Transverse colon (tissue), 4 donors: ENCODE measurements around the gene CFAP46. TPM values are rescaled to one million over a fixed set of nuclear protein-coding genes. Genes with fewer than 3 reads are reported as not detected.
"Not testable (repeated sequence)": the region's sequence is repeated elsewhere in the genome, so short reads cannot be mapped to it uniquely, and the experiment has no call there.

Experiments
- DNase-seq: peaks from one replicate; pipeline ENCODE4 v3.0.0-alpha.2; 2019
- H3K27ac ChIP-seq, 4 donors: fragments of 200-600 bp; sonication (generic); 2 replicates each; pipeline ENCODE4 v1.5.1; 2016 to 2018; ENCODE audit warnings: inconsistent platforms in 4 of 4
- H3K27me3 ChIP-seq: fragments of 200-600 bp; sonication (generic); 2 replicates; pipeline ENCODE4 v1.5.1; 2017; ENCODE audit warnings: inconsistent platforms
- H3K36me3 ChIP-seq, 4 donors: fragments of 200-600 bp; sonication (generic); 2 replicates each; pipeline ENCODE4 v1.5.1; 2017 to 2019; ENCODE audit warnings: inconsistent platforms in 4 of 4
- H3K4me1 ChIP-seq, 4 donors: fragments of 200-600 bp; sonication (generic); 2 replicates each; pipeline ENCODE4 v1.5.1; 2017 to 2020; ENCODE audit warnings: inconsistent platforms in 4 of 4
- H3K4me3 ChIP-seq, 4 donors: fragments of 200-600 bp; sonication (generic); 1 replicate in 1 of 4; 2 replicates in 3 of 4; pipeline versions ENCODE4 v1.5.1 to v1.6.1; 2017 to 2019; ENCODE audit warnings: inconsistent platforms in 4 of 4
- H3K9me3 ChIP-seq, 2 donors: fragments of 200-600 bp; sonication (generic); 2 replicates each; pipeline ENCODE4 v1.5.1; 2017 to 2019; ENCODE audit warnings: inconsistent platforms in 2 of 2
- EP300 ChIP-seq: sonication (generic); formaldehyde crosslinking; IDR thresholded peaks from one replicate; pipeline ENCODE4 v1.6.1; 2017; ENCODE audit warnings: antibody characterized with exemption, low read depth
- POLR2A ChIP-seq: fragments of 450-650 bp; IDR thresholded peaks from one replicate; pipeline ENCODE4 v1.6.1; 2016; ENCODE audit warnings: antibody characterized with exemption, mild to moderate bottlenecking, moderate library complexity
- POLR2AphosphoS5 ChIP-seq, 3 donors: sonication (generic); formaldehyde crosslinking; IDR thresholded peaks; one replicate each; pipeline ENCODE4 v1.6.1; 2016; ENCODE audit warnings: antibody characterized with exemption in 3 of 3
- WGBS, 2 donors: methylation state at CpG; one replicate each; pipeline ENCODE4 v1.1.5; 2018; ENCODE audit warnings: low coverage in 1 of 2; 5-methylcytosine and 5-hydroxymethylcytosine counted together
- in situ Hi-C, 4 donors: fragments of 200-750 bp; cut with MboI; loops; one replicate each; pipeline versions ENCODE4 v1.15.0 to v1.15.1; 2017; ENCODE audit warnings: low sequenced_read_pairs in 3 of 4, low pct_ligation_motif_present in 1 of 4, low pct_unique_long_range_greater_than_20kb in 1 of 4
- intact Hi-C: fragments of 100-400 bp; cut with DNase I; formaldehyde crosslinking; loops from one replicate; pipeline ENCODE4 v1.15.1; 2023; ENCODE audit warnings: low total_unique reads
- total RNA-seq, 4 donors: library from RNA; depleted of rRNA; stranded (reverse); fragments of >200 nt; gene quantifications; one replicate each; pipeline ENCODE4 v1.1.0, GENCODE V29; 2016
- TF ChIP-seq, protein P1 (sequence below), 5 experiments: fragments of 200-600 bp in 3 of 5; fragments of 450-650 bp in 2 of 5; sonication (generic) in 3 of 5; IDR thresholded peaks; 1 replicate in 2 of 5; 2 replicates in 3 of 5; pipeline ENCODE4 v1.5.1; 2016 to 2017; ENCODE audit warnings: antibody characterized with exemption in 5 of 5, inconsistent platforms in 3 of 5, mild to moderate bottlenecking in 2 of 5, moderate library complexity in 1 of 5

The CFAP46 gene
- total RNA-seq, 4 donors from 2014 or later, result not detected

DNA sequence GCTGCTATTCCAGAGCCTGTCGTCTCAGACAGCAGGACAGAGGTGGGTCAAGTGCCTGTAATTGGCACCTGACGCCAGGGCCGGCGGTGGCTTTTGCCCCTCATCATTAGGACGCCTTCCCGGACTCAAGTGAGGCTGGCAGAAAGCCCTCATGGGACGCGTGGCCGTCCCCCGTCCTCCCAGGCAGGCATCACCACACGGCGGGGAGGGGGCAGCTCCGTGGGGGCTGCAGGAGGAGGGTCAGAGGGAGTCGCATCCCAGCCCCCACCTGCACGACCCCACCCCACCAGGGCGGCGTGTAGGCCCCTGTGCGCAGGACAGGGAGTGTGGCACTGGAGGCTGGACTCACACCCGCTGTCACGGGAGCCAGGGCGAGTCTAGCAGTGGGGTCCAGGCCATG is 16.3 kb downstream of the CFAP46 start:
- H3K27me3 ChIP-seq, result no peaks in the 10 kb centered on the region
- H3K4me3 ChIP-seq, result no peak overlapping the region
- in situ Hi-C loops, result loop anchor here in 2 of 4 donors (25.0 kb wide), 1 partner anchor 186 kb away; no protein-coding TSS in a partner anchor
- H3K4me1 ChIP-seq, result no peaks in the 10 kb centered on the region
- H3K36me3 ChIP-seq, result no peaks in the 10 kb centered on the region
- no peak for TF ChIP-seq EP300
- TF ChIP-seq, protein P1, sequence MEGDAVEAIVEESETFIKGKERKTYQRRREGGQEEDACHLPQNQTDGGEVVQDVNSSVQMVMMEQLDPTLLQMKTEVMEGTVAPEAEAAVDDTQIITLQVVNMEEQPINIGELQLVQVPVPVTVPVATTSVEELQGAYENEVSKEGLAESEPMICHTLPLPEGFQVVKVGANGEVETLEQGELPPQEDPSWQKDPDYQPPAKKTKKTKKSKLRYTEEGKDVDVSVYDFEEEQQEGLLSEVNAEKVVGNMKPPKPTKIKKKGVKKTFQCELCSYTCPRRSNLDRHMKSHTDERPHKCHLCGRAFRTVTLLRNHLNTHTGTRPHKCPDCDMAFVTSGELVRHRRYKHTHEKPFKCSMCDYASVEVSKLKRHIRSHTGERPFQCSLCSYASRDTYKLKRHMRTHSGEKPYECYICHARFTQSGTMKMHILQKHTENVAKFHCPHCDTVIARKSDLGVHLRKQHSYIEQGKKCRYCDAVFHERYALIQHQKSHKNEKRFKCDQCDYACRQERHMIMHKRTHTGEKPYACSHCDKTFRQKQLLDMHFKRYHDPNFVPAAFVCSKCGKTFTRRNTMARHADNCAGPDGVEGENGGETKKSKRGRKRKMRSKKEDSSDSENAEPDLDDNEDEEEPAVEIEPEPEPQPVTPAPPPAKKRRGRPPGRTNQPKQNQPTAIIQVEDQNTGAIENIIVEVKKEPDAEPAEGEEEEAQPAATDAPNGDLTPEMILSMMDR (IDR thresholded peaks at IDR 0.05), result no peak
- no peak for TF ChIP-seq POLR2AphosphoS5 (IDR thresholded peaks at IDR 0.05)
- no peak for TF ChIP-seq POLR2A
- no peak overlapping the region for H3K27ac ChIP-seq
- no peaks in the 10 kb centered on the region for H3K9me3 ChIP-seq
- 81% methylated on average over 12 of the region's 21 CpGs; no CpG with 5 or more reads in 1 of the 2 donors for WGBS, 2 donors
- intact Hi-C loops, result no loop called here
- DNase-seq, result no peak

- DNase-seq, result no peak
- in situ Hi-C loops (loop anchor here in 2 of 4 donors (25.0 kb wide), 1 partner anchor 187 kb away; no protein-coding TSS in a partner anchor), intact Hi-C loops (no loop called here)
- Histone ChIP-seq H3K36me3 (no peaks in the 10 kb centered on the region), H3K27me3 (no peaks in the 10 kb centered on the region), H3K4me1 (no peaks in the 10 kb centered on the region), H3K4me3 (no peak overlapping the region), H3K27ac (no peak overlapping the region), H3K9me3 (no peaks in the 10 kb centered on the region)
- WGBS, 2 donors, result 83 to 93% methylated on average over 4 to 22 of the region's 22 CpGs
- no peak for TF ChIP-seq POLR2A
- no peak for TF ChIP-seq EP300
- TF ChIP-seq, protein P1 (IDR thresholded peaks at IDR 0.05), result no peak
- TF ChIP-seq POLR2AphosphoS5 (IDR thresholded peaks at IDR 0.05), result no peak
These were observed 16.8 kb downstream of the CFAP46 start for GRCh38 chr10:132925614-132926013.

DNA sequence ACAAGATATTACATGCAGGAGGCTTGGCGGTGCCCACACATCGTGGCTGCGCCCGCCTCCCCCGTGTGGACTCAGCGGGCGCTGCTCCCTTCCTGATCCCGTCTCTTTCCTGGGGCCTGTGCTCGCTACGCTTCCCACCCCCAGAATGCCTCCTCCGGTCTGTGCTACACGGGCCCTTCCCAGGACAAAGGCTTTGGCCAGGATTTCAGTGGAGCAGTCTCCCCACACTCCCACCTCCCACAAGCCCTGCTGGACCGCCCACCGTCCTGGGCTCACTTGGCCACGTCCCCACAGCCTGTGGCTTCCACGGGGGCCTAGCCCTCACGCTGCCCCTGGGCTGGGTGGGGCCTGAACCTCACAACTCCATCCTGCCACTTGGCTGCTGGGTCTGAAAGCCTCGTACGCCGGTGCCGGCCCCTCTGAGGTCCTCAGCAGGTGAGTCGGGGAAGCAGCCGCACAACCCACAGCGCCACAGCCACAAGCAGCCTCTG is 17.3 kb downstream of the CFAP46 start:
- H3K9me3 ChIP-seq, result no peaks in the 10 kb centered on the region
- no peak for TF ChIP-seq POLR2A
- TF ChIP-seq POLR2AphosphoS5 (IDR thresholded peaks at IDR 0.05), result no peak
- TF ChIP-seq, protein P1 (IDR thresholded peaks at IDR 0.05), result no peak
- no peak for TF ChIP-seq EP300
- H3K4me3 ChIP-seq, result no peak overlapping the region
- no peak overlapping the region for H3K27ac ChIP-seq
- 90% methylated on average over 24 of the region's 24 CpGs; no CpG with 5 or more reads in 1 of the 2 donors for WGBS, 2 donors
- intact Hi-C loops (no loop called here), in situ Hi-C loops (loop anchor here in 2 of 4 donors (25.0 kb wide), 1 partner anchor 187 kb away; no protein-coding TSS in a partner anchor)
- no peaks in the 10 kb centered on the region for H3K36me3 ChIP-seq
- no peaks in the 10 kb centered on the region for H3K4me1 ChIP-seq
- no peaks in the 10 kb centered on the region for H3K27me3 ChIP-seq
- DNase-seq, result no peak

DNA sequence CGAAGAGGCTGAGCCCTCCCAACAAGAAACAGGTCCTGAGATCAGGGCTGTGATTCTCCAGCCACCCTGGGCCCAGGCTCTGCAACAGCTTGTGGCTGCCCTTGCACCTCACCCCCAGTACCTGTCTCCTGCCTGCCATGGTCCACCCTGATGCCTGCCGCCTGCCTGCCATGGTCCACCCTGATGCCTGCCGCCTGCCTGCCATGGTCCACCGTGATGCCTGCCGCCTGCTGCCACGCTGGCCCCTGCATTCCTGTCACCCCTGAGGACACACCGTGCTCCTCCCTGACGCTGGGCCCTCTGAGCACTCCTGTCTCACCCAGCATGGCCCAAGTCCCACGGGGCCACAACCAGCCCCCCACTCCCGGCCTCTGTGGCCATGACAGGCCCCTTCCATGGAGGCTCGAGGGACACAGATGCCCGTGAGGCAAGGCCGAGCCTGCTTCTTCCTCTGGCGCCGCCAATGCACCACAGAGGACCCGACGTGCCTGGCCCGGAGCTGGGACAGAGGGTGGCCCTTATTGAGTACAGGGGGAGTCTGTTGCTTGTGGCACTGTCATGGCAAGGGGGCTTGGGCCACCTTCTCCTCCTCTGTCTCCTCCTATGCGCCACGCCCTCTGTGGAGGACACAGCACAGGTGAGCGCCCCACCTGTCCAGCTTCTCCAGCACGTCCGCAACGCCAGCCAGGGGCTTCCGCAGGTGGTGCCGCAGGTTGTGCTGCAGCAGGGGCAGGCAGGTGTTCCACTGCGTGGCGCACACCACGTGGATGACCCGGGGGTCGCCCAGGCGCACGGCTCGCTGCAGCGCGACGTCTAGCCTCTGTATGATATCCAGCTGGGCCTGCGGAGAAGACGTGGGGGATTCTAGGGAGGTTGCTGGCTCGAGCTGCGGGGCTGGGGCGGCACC is 18.1 kb downstream of the CFAP46 start:
- H3K36me3 ChIP-seq, result no peaks in the 10 kb centered on the region
- 88% methylated on average over 36 of the region's 42 CpGs; no CpG with 5 or more reads in 1 of the 2 donors for WGBS, 2 donors
- intact Hi-C loops (no loop called here), in situ Hi-C loops (no loop called here)
- H3K4me3 ChIP-seq, result no peak overlapping the region
- TF ChIP-seq, protein P1 (IDR thresholded peaks at IDR 0.05), result no peak
- H3K9me3 ChIP-seq, result no peaks in the 10 kb centered on the region
- no peaks in the 10 kb centered on the region for H3K4me1 ChIP-seq
- no peak overlapping the region for H3K27ac ChIP-seq
- no peaks in the 10 kb centered on the region for H3K27me3 ChIP-seq
- no peak for DNase-seq

GRCh38 chr10:132923384-132923783 is 19.0 kb downstream of the CFAP46 start:
- H3K27ac ChIP-seq, in situ Hi-C loops, H3K27me3 ChIP-seq, H3K36me3 ChIP-seq, DNase-seq, intact Hi-C loops, H3K4me3 ChIP-seq, H3K9me3 ChIP-seq, H3K4me1 ChIP-seq: not testable (repeated sequence)
- WGBS, 2 donors, result 74% methylated on average over 5 of the region's 7 CpGs; no CpG with 5 or more reads in 1 of the 2 donors
